Erythroblast (primary cell): ENCODE measurements around the gene HOXB2.
A peak's percentile ranks its signal among the peaks of the same experiment; 100 is the strongest.

Experiments used
- DNase-seq, 2 experiments: peaks; one replicate each; lab custom pipeline; 2025; lab: John Stamatoyannopoulos, UW
- GATA1 ChIP-seq: IDR thresholded peaks from 2 replicates; pipeline ENCODE4 v1.6.1; 2011; ENCODE audit warnings: low read depth, mild to moderate bottlenecking, control low read depth, low read length, moderate library complexity
- POLR2A ChIP-seq: IDR thresholded peaks from 2 replicates; pipeline ENCODE4 v1.6.1; 2011; ENCODE audit warnings: mild to moderate bottlenecking, low read length

The HOXB2 gene

DNA sequence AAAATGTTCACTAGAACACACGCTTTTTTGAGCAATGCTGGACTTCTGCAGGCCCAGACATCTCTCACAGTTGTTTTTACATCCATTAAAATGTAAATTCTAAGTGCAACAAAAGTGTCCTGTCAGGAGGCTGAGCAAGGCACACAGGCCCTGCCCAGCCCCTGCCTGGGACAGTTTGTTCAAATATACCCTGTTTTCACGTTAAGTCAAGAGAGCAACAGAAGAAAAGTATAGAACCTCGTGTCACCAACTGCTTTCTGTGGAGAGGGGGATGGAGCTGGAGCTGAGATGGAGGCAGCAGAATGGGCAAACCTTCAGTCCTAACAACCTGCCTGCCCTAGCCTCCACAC, 4.3 kb upstream of the HOXB2 start:
- no peak for TF ChIP-seq POLR2A
- TF ChIP-seq GATA1: no peak
- peak in 1 of 2 experiments; percentile 15 for DNase-seq

DNA sequence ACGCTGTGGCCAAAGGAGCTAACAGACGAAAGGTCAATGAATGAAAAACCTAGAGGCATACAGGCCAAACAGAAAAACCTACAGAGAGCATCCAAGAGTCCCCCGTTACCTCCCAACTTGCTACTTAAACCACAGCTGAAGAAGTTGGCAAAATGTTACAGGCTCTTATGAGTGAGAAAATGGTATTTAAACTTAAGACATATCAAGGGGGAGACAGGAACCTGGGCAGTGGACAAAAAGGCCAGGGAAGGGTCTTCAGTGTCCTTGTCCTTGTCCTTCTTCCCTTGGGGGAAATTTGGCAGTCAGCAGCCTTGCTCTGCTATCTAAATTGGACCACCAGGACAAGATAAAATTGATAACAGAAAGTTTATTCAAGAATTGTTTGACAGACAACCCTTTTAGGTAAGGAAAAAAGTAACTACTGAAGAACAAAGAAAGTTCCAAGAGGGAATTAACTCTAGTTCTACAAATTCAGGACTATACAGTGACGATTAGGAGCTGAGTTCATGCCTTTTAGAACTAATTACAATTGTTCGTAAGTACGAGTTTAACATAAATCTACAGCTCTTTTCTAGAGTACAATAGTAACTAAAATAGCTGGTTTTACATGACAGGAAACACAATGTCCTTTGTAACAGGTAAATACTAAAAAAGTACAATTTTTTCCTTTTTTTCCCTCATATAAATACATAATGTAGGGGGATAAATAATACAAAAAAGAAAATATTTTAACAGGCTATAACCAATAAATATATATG, 3.8 kb upstream of the HOXB2 start:
- DNase-seq: peak; percentile 64 to 66
- no peak for TF ChIP-seq POLR2A
- TF ChIP-seq GATA1: no peak

DNA sequence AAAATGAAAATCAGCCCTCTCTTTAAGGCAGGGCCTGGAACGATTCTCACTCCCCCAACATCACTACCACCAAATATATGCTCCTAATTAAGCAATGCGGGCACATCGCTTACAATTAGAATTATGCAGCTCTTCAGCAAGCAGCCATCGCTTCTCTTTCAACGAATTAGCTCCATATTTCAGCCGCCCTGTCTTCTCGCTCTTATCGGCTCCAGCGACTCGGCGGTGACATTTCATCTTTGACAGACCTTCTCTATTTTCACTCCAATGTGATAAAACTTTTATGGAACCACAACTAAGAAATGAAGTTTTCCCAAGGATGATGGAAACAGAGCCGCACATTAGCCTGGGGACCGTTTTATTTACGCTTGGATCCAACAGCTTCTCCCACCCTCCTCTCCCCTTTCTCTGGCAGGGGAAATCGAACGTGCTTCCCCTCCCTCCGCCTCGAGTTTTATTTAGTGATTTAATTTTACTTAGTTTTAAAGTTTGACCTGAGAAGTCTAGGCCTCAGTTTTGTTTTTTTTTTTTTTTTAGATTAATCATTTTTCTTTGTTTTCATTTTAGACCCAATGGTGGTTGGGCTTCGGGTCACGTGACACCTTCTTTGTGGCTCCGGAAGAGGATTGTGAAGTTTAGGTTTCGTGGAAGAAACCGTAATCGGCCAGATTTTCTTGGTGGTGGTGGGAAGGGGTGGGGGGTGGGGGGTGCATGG, 3.1 kb upstream of the HOXB2 start:
- peak; percentile 75 to 79 for DNase-seq
- TF ChIP-seq POLR2A: no peak
- no peak for TF ChIP-seq GATA1

DNA sequence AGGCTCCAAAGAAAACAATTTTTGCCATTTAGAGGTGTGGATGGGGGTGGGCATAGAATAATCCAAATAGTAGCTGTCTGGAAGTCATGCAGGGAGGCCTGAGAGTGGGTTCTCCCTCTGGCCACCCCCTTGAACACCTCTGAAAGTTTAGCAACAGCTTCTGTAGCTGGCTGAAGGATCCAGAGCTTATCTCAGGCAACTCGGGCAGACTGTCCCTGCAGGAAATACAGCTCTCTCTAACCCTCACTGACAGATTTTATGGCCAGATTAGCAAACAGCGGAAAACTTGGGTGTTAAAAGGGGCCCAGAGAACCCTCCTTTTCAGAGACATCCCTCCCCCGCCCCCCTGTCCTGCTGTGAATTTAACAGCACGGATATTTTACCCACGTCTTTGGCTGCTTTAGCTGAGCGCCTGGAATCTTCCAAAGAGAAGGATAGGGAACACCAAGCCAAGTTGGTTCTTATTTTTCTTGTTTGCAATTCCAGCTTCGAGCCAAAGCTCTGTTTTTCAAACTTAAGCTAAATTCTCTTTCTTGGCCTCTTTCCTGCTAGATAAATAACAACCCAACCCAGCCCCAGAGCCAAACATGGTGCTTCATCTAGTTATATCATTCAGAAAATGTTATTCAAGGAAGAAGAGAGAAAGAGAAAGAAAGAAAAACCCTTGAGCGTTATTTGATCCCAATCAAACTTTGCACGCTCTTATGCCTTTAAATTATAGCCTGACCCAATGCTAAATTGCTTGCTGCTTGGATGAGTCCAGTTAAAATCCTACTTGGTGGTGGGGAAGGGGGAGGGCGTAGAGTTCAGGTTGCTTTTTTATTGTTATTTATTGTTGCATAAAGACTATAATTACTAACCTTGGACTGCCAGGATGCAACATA, 2.3 kb upstream of the HOXB2 start:
- TF ChIP-seq GATA1: peak; percentile 31
- peak; percentile 73 for TF ChIP-seq POLR2A
- peak; percentile 77 to 92 for DNase-seq

DNA sequence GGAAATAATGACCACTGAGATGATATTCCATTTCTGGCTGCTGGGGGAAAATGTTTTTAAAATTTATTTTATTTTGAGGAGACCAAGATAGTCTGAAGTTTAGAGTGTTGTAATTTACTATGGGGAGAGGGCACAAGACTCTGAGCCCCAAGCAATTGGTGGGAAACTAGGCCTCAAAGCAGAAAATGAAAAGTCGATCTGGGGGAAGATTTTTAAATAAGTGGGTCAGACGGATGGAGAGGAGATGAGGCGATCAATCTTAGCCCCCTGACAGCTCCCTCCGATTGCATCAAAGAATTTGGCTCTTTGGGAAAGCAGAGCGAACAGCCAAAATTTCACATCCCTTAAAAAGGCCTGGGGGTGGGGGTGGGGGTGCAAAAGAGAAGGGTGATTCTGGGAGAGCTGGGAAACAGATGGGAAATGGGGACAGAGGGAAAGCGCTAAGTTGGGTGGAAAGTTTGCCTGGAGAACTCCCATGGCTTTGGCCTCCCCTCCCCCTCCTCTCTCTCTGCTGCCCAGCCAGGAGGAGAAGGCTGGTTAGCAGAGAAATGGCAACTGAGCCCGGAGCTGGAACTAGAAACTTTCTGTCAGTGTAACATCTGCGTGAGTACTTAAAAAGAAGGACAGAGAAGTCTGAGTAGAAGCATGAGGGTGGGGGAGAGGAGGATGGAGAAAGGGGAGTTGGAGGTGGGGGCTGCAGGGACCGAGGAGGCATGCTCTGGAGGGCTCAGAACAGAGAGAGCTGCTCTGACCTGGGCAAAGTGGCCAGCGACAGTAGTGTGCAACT, 1.4 kb upstream of the HOXB2 start:
- peak; percentile 36 to 57 for DNase-seq
- TF ChIP-seq POLR2A: no peak
- no peak for TF ChIP-seq GATA1

DNA sequence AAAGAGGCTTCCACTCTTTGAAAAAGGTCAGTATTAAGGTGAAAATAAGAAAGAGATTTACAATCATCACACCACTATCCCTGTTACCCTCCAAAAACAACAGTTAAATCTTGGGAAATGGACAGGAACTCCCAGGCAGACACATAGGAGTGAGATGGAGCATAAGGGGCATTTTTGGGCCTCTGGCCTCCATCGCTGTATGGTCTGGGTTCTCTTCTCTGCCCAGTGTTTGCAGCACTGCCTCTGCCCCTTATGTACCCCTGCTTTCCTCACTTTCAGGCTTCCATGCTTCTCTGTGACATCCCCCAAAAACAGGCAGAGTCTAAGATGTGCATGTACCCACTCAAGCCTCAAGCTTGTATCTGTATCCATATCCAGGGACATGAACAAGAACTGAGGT, 630 bp upstream of the HOXB2 start:
- no peak for TF ChIP-seq GATA1
- TF ChIP-seq POLR2A: no peak
- DNase-seq: peak; percentile 21 to 27

DNA sequence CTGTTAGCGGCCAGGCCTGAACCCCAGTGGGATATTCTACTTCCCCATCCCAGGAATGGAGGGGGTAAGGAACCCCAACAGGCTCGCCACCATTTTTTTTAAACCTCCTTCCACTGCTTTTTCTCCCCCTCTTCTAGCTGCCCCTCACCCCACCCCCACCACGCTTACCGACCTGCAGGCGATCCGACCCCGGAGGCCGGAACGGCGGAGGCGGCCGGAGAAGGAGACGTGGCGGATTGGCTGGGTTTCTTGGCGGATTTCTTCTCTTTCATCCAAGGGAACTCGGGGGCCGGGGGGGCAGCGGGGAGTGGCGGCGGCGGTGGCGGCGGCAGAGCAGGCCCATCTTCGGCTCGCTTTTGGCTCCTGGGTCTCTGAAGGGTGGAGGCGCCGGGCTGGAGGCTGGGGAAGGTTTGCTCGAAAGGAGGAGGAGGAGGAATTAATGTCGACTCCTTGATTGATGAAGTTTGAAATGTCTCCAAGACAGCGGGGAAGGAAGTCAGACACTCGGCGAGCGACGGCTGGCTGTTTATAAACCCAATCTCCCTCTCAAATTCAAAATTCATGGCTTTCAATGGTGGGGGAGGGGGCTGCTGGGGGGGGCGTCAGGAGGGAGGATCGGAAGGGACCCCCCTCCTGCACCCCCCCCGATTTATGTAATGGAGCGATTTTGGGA, 424 bp downstream of the HOXB2 start:
- peak; percentile 75 to 79 for DNase-seq
- TF ChIP-seq POLR2A (no peak), GATA1 (no peak)

DNA sequence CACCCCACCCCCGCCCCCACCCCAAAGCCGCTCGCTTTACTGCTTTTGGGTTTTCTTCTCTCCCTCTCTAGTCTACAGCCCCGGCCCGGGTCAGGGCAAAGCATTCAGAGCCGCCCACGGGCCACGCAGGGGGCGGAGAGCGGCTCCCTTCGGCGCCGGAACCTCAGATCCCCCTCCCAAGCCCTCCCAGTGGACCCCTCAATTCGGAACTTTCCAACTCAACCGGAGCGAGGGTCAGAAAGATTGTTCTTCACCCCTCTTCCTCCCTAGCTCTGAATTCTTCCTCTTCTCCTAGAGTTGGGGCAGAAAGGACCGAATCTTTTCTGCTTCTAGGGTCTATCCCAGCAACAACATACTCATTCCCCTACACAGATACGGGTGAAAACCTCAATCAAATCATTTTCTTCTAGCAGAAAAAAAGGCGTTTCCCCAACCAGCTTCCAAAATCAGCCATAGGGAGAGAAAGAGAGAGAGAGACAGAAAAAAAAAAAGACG, 1.0 kb downstream of the HOXB2 start:
- no peak for TF ChIP-seq GATA1
- no peak for TF ChIP-seq POLR2A
- DNase-seq: peak in 1 of 2 experiments; percentile 69

DNA sequence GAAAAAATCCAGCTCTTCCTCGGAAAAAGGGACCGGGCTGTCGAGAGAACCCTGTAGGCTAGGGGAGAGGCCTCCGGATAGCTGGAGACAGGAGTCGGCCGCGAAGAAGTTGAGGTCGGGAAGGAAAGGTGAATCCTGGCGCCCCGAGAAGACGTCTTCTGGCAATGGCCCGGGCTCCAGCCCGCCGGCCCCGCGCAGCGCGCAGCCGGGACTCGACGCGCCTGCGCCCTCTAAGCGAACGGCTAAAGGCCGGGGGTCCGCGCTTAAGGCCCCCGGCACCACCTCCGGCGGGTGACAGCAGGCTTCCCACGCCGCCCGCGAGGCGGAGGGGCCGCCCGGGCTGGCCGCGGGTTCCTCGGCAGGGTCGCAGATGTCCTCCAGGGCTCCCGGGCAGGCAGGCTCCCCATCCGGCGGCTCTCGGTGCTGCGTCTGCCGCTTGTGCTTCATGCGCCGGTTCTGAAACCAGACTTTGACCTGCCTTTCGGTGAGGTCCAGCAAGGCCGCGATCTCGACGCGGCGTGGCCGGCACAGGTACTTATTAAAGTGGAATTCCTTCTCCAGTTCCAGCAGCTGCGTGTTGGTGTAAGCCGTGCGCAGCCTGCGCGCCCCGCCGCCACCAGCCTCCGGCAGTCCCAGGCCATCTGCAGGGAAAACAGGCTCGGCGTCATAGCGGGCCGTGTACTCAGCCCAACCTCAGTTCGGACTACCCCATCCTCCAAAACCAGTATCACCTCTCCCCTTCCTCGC, 1.6 kb downstream of the HOXB2 start:
- peak; percentile 76 to 86 for DNase-seq
- no peak for TF ChIP-seq GATA1
- TF ChIP-seq POLR2A: peak; percentile 65

DNA sequence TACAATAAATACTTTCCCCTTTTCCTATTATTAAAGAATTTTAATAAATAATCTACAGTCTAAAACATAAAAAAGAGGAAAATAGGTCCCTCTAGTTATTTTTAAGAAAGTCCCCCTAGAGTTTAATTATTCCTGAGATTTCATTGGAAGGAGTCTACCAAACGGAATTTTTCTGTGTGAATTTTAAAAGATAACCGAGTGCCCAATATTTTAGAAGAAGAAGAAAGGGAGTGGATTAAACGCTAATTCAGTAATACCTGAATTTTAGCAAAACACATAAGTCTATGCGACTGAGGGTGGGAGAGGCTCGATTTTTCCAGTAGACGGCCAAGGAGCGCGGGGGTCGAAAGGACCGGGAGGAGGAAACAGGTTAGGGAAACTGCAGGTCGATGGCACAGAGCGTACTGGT, 2.2 kb downstream of the HOXB2 start:
- DNase-seq: no peak
- TF ChIP-seq POLR2A: no peak
- TF ChIP-seq GATA1: no peak

DNA sequence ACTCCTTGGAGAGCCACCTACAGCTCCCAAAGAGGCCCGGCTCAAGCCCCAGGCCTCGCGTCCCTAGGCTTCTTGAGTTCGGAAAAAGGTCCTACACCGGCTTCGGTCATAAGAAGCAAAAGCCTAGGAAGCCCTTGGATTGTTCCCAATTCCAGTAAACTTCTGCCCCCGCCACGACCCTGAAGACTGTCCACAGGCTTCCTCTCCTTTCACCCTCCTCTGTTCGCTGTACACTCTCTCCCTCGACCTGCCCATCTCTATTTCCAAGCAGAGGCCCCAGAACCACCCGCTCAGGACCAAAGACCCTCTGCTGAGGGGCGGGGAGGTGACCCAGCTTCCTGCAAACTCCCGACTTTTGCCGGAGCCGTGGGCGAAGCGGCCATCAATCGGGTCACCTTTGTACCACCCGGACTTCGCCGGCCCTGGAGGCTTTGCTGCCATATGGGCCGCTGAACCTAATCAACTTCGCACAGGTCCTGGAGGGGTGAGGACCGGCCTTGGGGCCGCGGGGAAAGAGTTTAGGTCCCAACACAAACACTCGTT, 2.7 kb downstream of the HOXB2 start:
- TF ChIP-seq GATA1: no peak
- TF ChIP-seq POLR2A: peak; percentile 3
- peak; percentile 77 for DNase-seq
